SH-SY5Y (cell line): ENCODE results near the gene GALT.

ENCODE experiments used
- GATA2 ChIP-seq: IDR thresholded peaks from 2 replicates; pipeline ENCODE4 v1.6.1; 2011; ENCODE audit warnings: mild to moderate bottlenecking, low read depth, low read length
- GATA3 ChIP-seq: IDR thresholded peaks from 2 replicates; pipeline ENCODE4 v1.6.1; 2011; ENCODE audit warnings: low read depth, mild to moderate bottlenecking, low read length, moderate library complexity

GRCh38 chr9:34637356-34638137, 8.9 kb upstream of the GALT start, which contains the start of gene SIGMAR1:
- TF ChIP-seq GATA2 (no peak), GATA3 (no peak)
